Smooth muscle cell (in vitro differentiated cells): ENCODE results near the gene STAM. TPM values are rescaled to one million over a fixed set of nuclear protein-coding genes. Genes with fewer than 3 reads are reported as not detected.

ENCODE experiments used
- DNase-seq: peaks from one replicate; lab custom pipeline; 2025; ENCODE audit not compliant: unreplicated experiment; lab: John Stamatoyannopoulos, UW
- H2AFZ ChIP-seq: fragments of 200-600 bp; sonication (generic); 2 replicates; pipeline ENCODE4 v1.6.0; 2016; ENCODE audit warnings: antibody characterized with exemption, low read depth, mild to moderate bottlenecking
- H3F3A ChIP-seq: fragments of 200-600 bp; sonication (generic); 2 replicates; pipeline ENCODE4 v1.6.0; 2017; ENCODE audit warnings: antibody characterized with exemption, low read depth
- H3K27ac ChIP-seq: fragments of 200-600 bp; sonication (generic); 2 replicates; pipeline ENCODE4 v1.5.1; 2016; ENCODE audit warnings: low read depth, mild to moderate bottlenecking
- H3K27me3 ChIP-seq: fragments of 200-600 bp; sonication (generic); 2 replicates; pipeline ENCODE4 v1.6.1; 2016; ENCODE audit warnings: low read depth, mild to moderate bottlenecking
- H3K36me3 ChIP-seq: fragments of 200-600 bp; sonication (generic); 2 replicates; pipeline ENCODE4 v1.5.1; 2016; ENCODE audit warnings: low read depth
- H3K4me1 ChIP-seq: fragments of 200-600 bp; sonication (generic); 2 replicates; pipeline ENCODE4 v1.5.1; 2016; ENCODE audit warnings: low read depth
- H3K4me2 ChIP-seq: fragments of 200-600 bp; sonication (generic); 2 replicates; pipeline ENCODE4 v1.6.0; 2016; ENCODE audit warnings: mild to moderate bottlenecking
- H3K4me3 ChIP-seq: fragments of 200-600 bp; sonication (generic); 2 replicates; pipeline ENCODE4 v1.5.1; 2016; ENCODE audit warnings: mild to moderate bottlenecking
- H3K79me2 ChIP-seq: fragments of 200-600 bp; sonication (generic); 2 replicates; pipeline ENCODE4 v1.6.0; 2016; ENCODE audit warnings: low read depth, mild to moderate bottlenecking
- H3K9ac ChIP-seq: fragments of 200-600 bp; sonication (generic); 2 replicates; pipeline ENCODE4 v1.6.0; 2016; ENCODE audit warnings: low read depth
- H3K9me3 ChIP-seq: fragments of 200-600 bp; sonication (generic); replicated peaks from 2 replicates; pipeline ENCODE4 v1.5.1; 2016; ENCODE audit warnings: low read depth
- H4K20me1 ChIP-seq: fragments of 200-600 bp; sonication (generic); 2 replicates; pipeline ENCODE4 v1.6.0; 2016; ENCODE audit warnings: low read depth
- WGBS: methylation state at CpG from one replicate; pipeline ENCODE4 v1.1.7; 2016; ENCODE audit warnings: low lambda C conversion rate; 5-methylcytosine and 5-hydroxymethylcytosine counted together
- polyA plus RNA-seq: library from polyadenylated mRNA; unstranded; fragments of >200 nt; fragmentation: Nextera tagmentation; extraction: Ambion mirVana; gene quantifications from 2 replicates; pipeline ENCODE4 v1.2.1, GENCODE V29; 2016
- total RNA-seq: library from RNA; depleted of rRNA; stranded (reverse); fragments of >200 nt; gene quantifications from 2 replicates; pipeline ENCODE4 v1.2.3, GENCODE V29; 2014
- TF ChIP-seq, protein P1 (sequence below): fragments of 200-600 bp; sonication (generic); IDR thresholded peaks from 2 replicates; pipeline ENCODE4 v1.5.1; 2017; ENCODE audit warnings: borderline replicate concordance, mild to moderate bottlenecking, antibody characterized with exemption; ENCODE audit not compliant: insufficient read depth, poor library complexity, severe bottlenecking

Gene STAM
- total and polyA plus RNA-seq, 2 experiments from 2014 or later: 16.0 to 30.2 TPM

DNA sequence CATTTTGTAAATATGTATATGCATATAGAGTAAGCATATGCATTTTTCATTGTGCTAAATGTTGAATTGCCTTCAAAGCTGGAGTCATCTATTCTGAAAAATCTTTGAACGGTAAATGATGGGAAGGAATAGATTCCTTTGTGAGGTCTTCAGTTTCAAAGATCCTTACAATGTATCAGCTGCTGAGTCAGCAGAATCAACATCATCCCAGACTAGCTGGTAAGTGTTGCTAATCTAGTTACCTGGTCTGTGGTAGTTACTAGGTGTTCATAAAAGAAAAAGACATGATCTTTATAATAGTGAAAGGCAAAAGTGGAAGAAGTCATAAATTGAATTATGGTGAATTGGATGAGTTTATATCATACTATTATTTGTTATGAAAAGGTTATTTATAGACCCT lies 10.6 kb upstream of the STAM start:
- no peaks in the 10 kb centered on the region for H3K36me3 ChIP-seq
- H3K79me2 ChIP-seq: no peaks in the 10 kb centered on the region
- H3K4me1 ChIP-seq: no peaks in the 10 kb centered on the region
- TF ChIP-seq, protein P1, sequence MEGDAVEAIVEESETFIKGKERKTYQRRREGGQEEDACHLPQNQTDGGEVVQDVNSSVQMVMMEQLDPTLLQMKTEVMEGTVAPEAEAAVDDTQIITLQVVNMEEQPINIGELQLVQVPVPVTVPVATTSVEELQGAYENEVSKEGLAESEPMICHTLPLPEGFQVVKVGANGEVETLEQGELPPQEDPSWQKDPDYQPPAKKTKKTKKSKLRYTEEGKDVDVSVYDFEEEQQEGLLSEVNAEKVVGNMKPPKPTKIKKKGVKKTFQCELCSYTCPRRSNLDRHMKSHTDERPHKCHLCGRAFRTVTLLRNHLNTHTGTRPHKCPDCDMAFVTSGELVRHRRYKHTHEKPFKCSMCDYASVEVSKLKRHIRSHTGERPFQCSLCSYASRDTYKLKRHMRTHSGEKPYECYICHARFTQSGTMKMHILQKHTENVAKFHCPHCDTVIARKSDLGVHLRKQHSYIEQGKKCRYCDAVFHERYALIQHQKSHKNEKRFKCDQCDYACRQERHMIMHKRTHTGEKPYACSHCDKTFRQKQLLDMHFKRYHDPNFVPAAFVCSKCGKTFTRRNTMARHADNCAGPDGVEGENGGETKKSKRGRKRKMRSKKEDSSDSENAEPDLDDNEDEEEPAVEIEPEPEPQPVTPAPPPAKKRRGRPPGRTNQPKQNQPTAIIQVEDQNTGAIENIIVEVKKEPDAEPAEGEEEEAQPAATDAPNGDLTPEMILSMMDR: no peak
- H3K27ac ChIP-seq: no peak overlapping the region
- 83% methylated on average over 1 of the region's 1 CpG for WGBS
- H4K20me1 ChIP-seq: no peaks in the 10 kb centered on the region
- H3K27me3 ChIP-seq: no peaks in the 10 kb centered on the region
- H3K4me2 ChIP-seq: no peak overlapping the region
- no peak overlapping the region for H3K4me3 ChIP-seq
- no peaks in the 10 kb centered on the region for H3F3A ChIP-seq
- H3K9me3 ChIP-seq: no peaks in the 10 kb centered on the region
- no peak overlapping the region for H2AFZ ChIP-seq
- DNase-seq: no peak
- no peak overlapping the region for H3K9ac ChIP-seq

GRCh38 chr10:17637869-17638268 lies 6.1 kb upstream of the STAM start:
- peaks cover 4% of the 10 kb centered on the region for H3K79me2 ChIP-seq
- H3K27ac ChIP-seq: no peak overlapping the region
- no peaks in the 10 kb centered on the region for H3K36me3 ChIP-seq
- H4K20me1 ChIP-seq: no peaks in the 10 kb centered on the region
- H3K9ac ChIP-seq: no peak overlapping the region
- H3K27me3 ChIP-seq: no peaks in the 10 kb centered on the region
- H2AFZ ChIP-seq: no peak overlapping the region
- H3K4me1 ChIP-seq: peaks cover 4% of the 10 kb centered on the region
- DNase-seq: no peak
- no peak overlapping the region for H3K4me2 ChIP-seq
- no peak overlapping the region for H3K4me3 ChIP-seq
- TF ChIP-seq, protein P1: no peak
- H3K9me3 ChIP-seq: no peaks in the 10 kb centered on the region
- H3F3A ChIP-seq: no peaks in the 10 kb centered on the region
- 97% methylated on average over 5 of the region's 5 CpGs for WGBS

GRCh38 chr10:17640331-17640816 lies 3.6 kb upstream of the STAM start:
- no peak for DNase-seq
- Histone ChIP-seq H3K36me3 (no peaks in the 10 kb centered on the region), H2AFZ (no peak overlapping the region), H3K79me2 (peaks cover 20% of the 10 kb centered on the region), H3K27me3 (no peaks in the 10 kb centered on the region), H3F3A (peaks cover 7% of the 10 kb centered on the region), H3K9me3 (no peaks in the 10 kb centered on the region), H3K9ac (no peak overlapping the region), H3K4me1 (peaks cover 13% of the 10 kb centered on the region), H3K4me2 (no peak overlapping the region), H3K4me3 (no peak overlapping the region), H4K20me1 (peaks cover 4% of the 10 kb centered on the region), H3K27ac (no peak overlapping the region)
- TF ChIP-seq, protein P1: no peak
- 94% methylated on average over 4 of the region's 4 CpGs for WGBS

DNA sequence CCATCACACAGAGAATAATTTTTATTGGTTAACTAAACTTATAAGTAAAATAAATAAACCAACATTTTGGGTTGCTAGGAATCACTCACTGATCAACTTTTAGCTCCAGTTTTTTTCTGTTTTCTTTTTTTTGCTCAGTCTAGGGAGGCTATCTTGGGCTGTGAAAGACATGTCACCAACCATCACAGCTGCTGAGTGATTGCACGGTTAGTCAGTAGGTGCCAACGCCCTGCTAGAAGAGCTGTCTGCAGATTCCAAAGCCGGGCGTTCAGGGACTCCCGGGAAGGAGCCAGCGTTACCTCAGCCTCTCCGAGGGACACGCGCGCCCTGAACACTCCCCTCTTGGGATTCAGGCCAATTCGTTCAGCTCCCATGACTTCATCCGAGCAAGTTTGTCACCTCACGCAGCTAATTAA lies 604 bp upstream of the STAM start:
- DNase-seq: peak; percentile 42
- H3K4me3 ChIP-seq: peak overlapping the region; percentile 91
- peak overlapping the region; percentile 89 for H2AFZ ChIP-seq
- H3K79me2 ChIP-seq: peaks cover 50% of the 10 kb centered on the region
- no peaks in the 10 kb centered on the region for H3K27me3 ChIP-seq
- H4K20me1 ChIP-seq: peaks cover 14% of the 10 kb centered on the region
- H3K4me2 ChIP-seq: peak overlapping the region; percentile 93
- H3K27ac ChIP-seq: peak overlapping the region; percentile 98
- TF ChIP-seq, protein P1: no peak
- no peaks in the 10 kb centered on the region for H3K36me3 ChIP-seq
- 2% methylated on average over 13 of the region's 13 CpGs for WGBS
- H3F3A ChIP-seq: peaks cover 7% of the 10 kb centered on the region
- peaks cover 20% of the 10 kb centered on the region for H3K4me1 ChIP-seq
- peak overlapping the region; percentile 99 for H3K9ac ChIP-seq
- H3K9me3 ChIP-seq: no peaks in the 10 kb centered on the region
